IMR-90 (cell line): ENCODE measurements around the gene LEMD1. TPM values are rescaled to one million over a fixed set of nuclear protein-coding genes. Genes with fewer than 3 reads are reported as not detected.

Source experiments
- ATAC-seq: fragments of 200-7000 bp; cut with Tn5 transposase; 2 replicates; pipeline ENCODE4 v1.9.1; 2020; ENCODE audit warnings: low read depth, mild to moderate bottlenecking, moderate library complexity
- BruUV-seq: library from RNA; stranded (reverse); fragments of 400-500 nt; replicated peaks from 2 replicates; lab custom pipeline; 2021; lab: Mats Ljungman, UMichigan
- CTCF ChIA-PET: fragments of 300-600 bp; formaldehyde crosslinking; extraction: SDS; loops from one replicate; lab custom pipeline; 2021; ENCODE audit warnings: antibody characterized with exemption; lab: Yijun Ruan, JAX
- POLR2A ChIA-PET: fragments of 300-600 bp; sonication (Branson Sonifier 250); formaldehyde crosslinking; loops from one replicate; lab custom pipeline; 2022; ENCODE audit warnings: antibody characterized with exemption; ENCODE audit not compliant: unreplicated experiment; lab: Charles Lee
- DNase-seq: peaks from one replicate; pipeline ENCODE4 v3.0.0; 2013
- H2AFZ ChIP-seq: replicated peaks from 2 replicates; pipeline ENCODE3; 2013; ENCODE audit warnings: low read length, mild to moderate bottlenecking; ENCODE audit not compliant: poor library complexity
- H2AK5ac ChIP-seq: 2 replicates; pipeline ENCODE4 v1.6.1; 2013; ENCODE audit warnings: low read depth, low read length, inconsistent platforms
- H2AK9ac ChIP-seq: replicated peaks from 2 replicates; pipeline ENCODE3; 2013; ENCODE audit warnings: mild to moderate bottlenecking, low read depth, low read length, moderate library complexity; ENCODE audit not compliant: poor library complexity
- H2BK120ac ChIP-seq: 2 replicates; pipeline ENCODE4 v1.6.1; 2013; ENCODE audit warnings: low read depth, low read length, inconsistent platforms
- H2BK15ac ChIP-seq: 3 replicates; pipeline ENCODE4 v1.6.1; 2013; ENCODE audit warnings: low read depth, low read length, inconsistent platforms
- H2BK20ac ChIP-seq: 2 replicates; pipeline ENCODE4 v1.6.1; 2013; ENCODE audit warnings: low read depth, mild to moderate bottlenecking, inconsistent platforms, low read length, moderate library complexity
- H2BK5ac ChIP-seq: 2 replicates; pipeline ENCODE4 v1.6.1; 2013; ENCODE audit warnings: mild to moderate bottlenecking, low read depth, low read length, inconsistent platforms; ENCODE audit not compliant: poor library complexity, severe bottlenecking
- H3K14ac ChIP-seq: replicated peaks from 2 replicates; pipeline ENCODE4 v1.6.1; 2013; ENCODE audit warnings: low read depth, low read length, inconsistent platforms
- H3K18ac ChIP-seq: 2 replicates; pipeline ENCODE4 v1.6.1; 2013; ENCODE audit warnings: low read depth, low read length, control low read depth
- H3K23ac ChIP-seq: 2 replicates; pipeline ENCODE4 v1.6.1; 2013; ENCODE audit warnings: low read depth, low read length, inconsistent platforms
- H3K27ac ChIP-seq: 2 replicates; pipeline ENCODE4 v1.5.1; 2013; ENCODE audit warnings: mild to moderate bottlenecking, control low read depth, low read length; ENCODE audit not compliant: insufficient read depth
- H3K27me3 ChIP-seq: 2 replicates; pipeline ENCODE4 v1.6.1; 2013; ENCODE audit warnings: low read length; ENCODE audit not compliant: control insufficient read depth, insufficient read depth
- H3K36me3 ChIP-seq: 2 replicates; pipeline ENCODE4 v1.6.1; 2013; ENCODE audit warnings: low read length, mixed read lengths; ENCODE audit not compliant: control insufficient read depth, insufficient read depth
- H3K4ac ChIP-seq: 2 replicates; pipeline ENCODE4 v1.6.1; 2013; ENCODE audit warnings: low read depth, low read length, inconsistent platforms
- H3K4me1 ChIP-seq: 2 replicates; pipeline ENCODE4 v1.6.1; 2013; ENCODE audit warnings: low read length, mixed read lengths; ENCODE audit not compliant: control insufficient read depth, insufficient read depth
- H3K4me2 ChIP-seq: 2 replicates; pipeline ENCODE4 v1.6.1; 2013; ENCODE audit warnings: low read depth, mild to moderate bottlenecking, control low read depth, low read length, moderate library complexity
- H3K4me3 ChIP-seq: 2 replicates; pipeline ENCODE4 v1.5.1; 2013; ENCODE audit warnings: low read depth, mild to moderate bottlenecking, control low read depth, low read length, moderate library complexity; ENCODE audit not compliant: insufficient read depth
- H3K56ac ChIP-seq: 2 replicates; pipeline ENCODE4 v1.6.1; 2013; ENCODE audit warnings: low read length, inconsistent platforms; ENCODE audit not compliant: insufficient read depth; ENCODE audit errors: extremely low read depth
- H3K79me1 ChIP-seq, 2 experiments: 2 replicates each; pipeline ENCODE4 v1.6.1; 2013; ENCODE audit warnings: low read length in 2 of 2, inconsistent platforms in 1 of 2, low read depth in 1 of 2
- H3K9ac ChIP-seq: 2 replicates; pipeline ENCODE4 v1.6.1; 2013; ENCODE audit warnings: low read depth, low read length, control low read depth
- H3K9me1 ChIP-seq: 2 replicates; pipeline ENCODE4 v1.6.1; 2013; ENCODE audit warnings: low read length, inconsistent platforms; ENCODE audit not compliant: insufficient read depth
- H3K9me3 ChIP-seq: 2 replicates; pipeline ENCODE4 v1.6.1; 2013; ENCODE audit warnings: low read length; ENCODE audit not compliant: control insufficient read depth, insufficient read depth
- H4K20me1 ChIP-seq: 2 replicates; pipeline ENCODE4 v1.6.1; 2013; ENCODE audit warnings: low read length, inconsistent platforms; ENCODE audit not compliant: insufficient read depth
- H4K5ac ChIP-seq: 2 replicates; pipeline ENCODE4 v1.6.1; 2013; ENCODE audit warnings: mild to moderate bottlenecking, low read depth, low read length, control low read depth
- H4K8ac ChIP-seq, 2 experiments: 2 replicates each; pipeline ENCODE4 v1.6.1; 2013; ENCODE audit warnings: low read depth in 2 of 2, low read length in 2 of 2, control low read depth in 1 of 2, inconsistent platforms in 1 of 2
- H4K91ac ChIP-seq: 2 replicates; pipeline ENCODE4 v1.6.1; 2013; ENCODE audit warnings: low read depth, low read length, inconsistent platforms; ENCODE audit not compliant: insufficient read depth
- BHLHE40 ChIP-seq: fragments of 150-350 bp; IDR thresholded peaks from 2 replicates; pipeline ENCODE4 v1.6.1; 2016; ENCODE audit warnings: mild to moderate bottlenecking, low read depth, low read length
- CEBPB ChIP-seq: IDR thresholded peaks from 2 replicates; pipeline ENCODE4 v1.6.1; 2012; ENCODE audit warnings: low read depth, low read length, improper control_type of control experiment
- CHD1 ChIP-seq: IDR thresholded peaks from 2 replicates; pipeline ENCODE4 v1.6.1; 2012; ENCODE audit warnings: low read depth, low read length, improper control_type of control experiment
- CTCF ChIP-seq: conservative IDR thresholded peaks from 2 replicates; pipeline ENCODE4 v1.5.1; 2012; ENCODE audit warnings: mild to moderate bottlenecking, low read depth, low read length, improper control_type of control experiment
- ELK1 ChIP-seq: fragments of 150-350 bp; IDR thresholded peaks from 2 replicates; pipeline ENCODE4 v1.6.1; 2016; ENCODE audit warnings: low read depth, mild to moderate bottlenecking, low read length, moderate library complexity, borderline replicate concordance
- FOS ChIP-seq: fragments of 150-350 bp; IDR thresholded peaks from 2 replicates; pipeline ENCODE4 v1.6.1; 2016; ENCODE audit warnings: low read depth, low read length
- MAFK ChIP-seq: IDR thresholded peaks from 2 replicates; pipeline ENCODE4 v1.6.1; 2012; ENCODE audit warnings: low read depth, low read length, improper control_type of control experiment
- MAZ ChIP-seq: IDR thresholded peaks from 2 replicates; pipeline ENCODE4 v1.6.1; 2012; ENCODE audit warnings: low read depth, mild to moderate bottlenecking, low read length, improper control_type of control experiment, moderate library complexity, borderline replicate concordance
- MXI1 ChIP-seq: IDR thresholded peaks from 2 replicates; pipeline ENCODE4 v1.6.1; 2012; ENCODE audit warnings: low read depth, mild to moderate bottlenecking, low read length, moderate library complexity, borderline replicate concordance
- NFE2L2 ChIP-seq: fragments of 150-350 bp; IDR thresholded peaks from 2 replicates; pipeline ENCODE4 v1.6.1; 2016; ENCODE audit warnings: low read depth, mild to moderate bottlenecking, low read length
- POLR2A ChIP-seq: IDR thresholded peaks from 2 replicates; pipeline ENCODE4 v1.6.1; 2012; ENCODE audit warnings: mild to moderate bottlenecking, low read depth, low read length
- RAD21 ChIP-seq: IDR thresholded peaks from 2 replicates; pipeline ENCODE4 v1.6.1; 2012; ENCODE audit warnings: low read length, improper control_type of control experiment
- RCOR1 ChIP-seq: IDR thresholded peaks from 2 replicates; pipeline ENCODE4 v1.6.1; 2012; ENCODE audit warnings: mild to moderate bottlenecking, low read length, improper control_type of control experiment; ENCODE audit not compliant: insufficient replicate concordance
- RFX5 ChIP-seq: IDR thresholded peaks from 2 replicates; pipeline ENCODE4 v1.8.0; 2012; ENCODE audit warnings: low read depth, mild to moderate bottlenecking, low read length, moderate library complexity
- SMC3 ChIP-seq: fragments of 150-350 bp; IDR thresholded peaks from 2 replicates; pipeline ENCODE4 v1.6.1; 2016; ENCODE audit warnings: low read depth, mild to moderate bottlenecking, antibody characterized with exemption, low read length, moderate library complexity
- USF2 ChIP-seq: fragments of 150-350 bp; IDR thresholded peaks from 2 replicates; pipeline ENCODE4 v1.6.1; 2017; ENCODE audit warnings: mild to moderate bottlenecking, antibody characterized with exemption, low read length, low read depth
- WGBS, 2 experiments: methylation state at CpG; one replicate each; pipeline versions ENCODE4 v1.1.5 to v1.1.7; 2013; ENCODE audit warnings: missing lambda C conversion rate in 2 of 2; ENCODE audit not compliant: insufficient read length in 1 of 2; ENCODE audit errors: extremely low coverage in 2 of 2; 5-methylcytosine and 5-hydroxymethylcytosine counted together
- dilution Hi-C: fragments of 300-500 bp; cut with HindIII; formaldehyde crosslinking; loops from one replicate; pipeline ENCODE4 v1.14.3; 2018; ENCODE audit warnings: low sequenced_read_pairs; ENCODE audit not compliant: unreplicated experiment
- in situ Hi-C: fragments of 300-500 bp; cut with MboI; formaldehyde crosslinking; loops from 3 replicates; pipeline ENCODE4 v1.14.3; 2019; ENCODE audit warnings: low sequenced_read_pairs, inconsistent platforms, mixed read lengths
- intact Hi-C: fragments of 100-400 bp; cut with micrococcal nuclease; formaldehyde crosslinking; loops from 2 replicates; pipeline ENCODE4 v1.10.0; 2022
- polyA plus RNA-seq, 3 experiments: library from polyadenylated mRNA; depleted of rRNA; stranded (reverse); fragments of >200 nt; gene quantifications; 2 replicates each; pipeline ENCODE4 v1.2.3, GENCODE V29; 2012; ENCODE audit warnings: low replicate concordance in 1 of 3
- total RNA-seq: library from RNA; depleted of rRNA; stranded (reverse); fragments of >200 nt; gene quantifications from 2 replicates; pipeline ENCODE4 v1.2.3, GENCODE V29; 2012

The LEMD1 gene
- total and polyA plus RNA-seq, 2 of the 4 experiments (the other 2 are of a cell fraction): not detected

GRCh38 chr1:205381305-205381704 lies 40.6 kb downstream of the LEMD1 start:
- ChIA-PET CTCF (no interaction called here), POLR2A (no interaction called here)
- no peaks in the 10 kb centered on the region for H4K20me1 ChIP-seq
- 0 out of 2 replicates have a peak, but pooled peaks cover 5% of the 10 kb centered on the region for H3K9me1 ChIP-seq
- DNase-seq (no peak), ATAC-seq (no peak)
- H3K4me3 ChIP-seq: no peak overlapping the region
- no TSS peak for BruUV-seq
- no peak overlapping the region for H2BK5ac ChIP-seq
- no peak overlapping the region for H3K9ac ChIP-seq
- H3K27ac ChIP-seq: no peak overlapping the region
- WGBS, 2 experiments: 100% methylated on average over 1 of the region's 6 CpGs; no CpG with 5 or more reads in 1 of the 2 experiments
- no peak overlapping the region for H2AFZ ChIP-seq
- no peak overlapping the region for H4K91ac ChIP-seq
- dilution Hi-C loops (no loop called here), intact Hi-C loops (no loop called here), in situ Hi-C loops (no loop called here)
- no peak overlapping the region for H3K14ac ChIP-seq
- no peak overlapping the region for H3K4ac ChIP-seq
- no peak overlapping the region for H2BK20ac ChIP-seq
- no peak overlapping the region for H2BK15ac ChIP-seq
- H3K23ac ChIP-seq: no peak overlapping the region
- no peak overlapping the region for H4K5ac ChIP-seq
- H3K36me3 ChIP-seq: no peaks in the 10 kb centered on the region
- peaks cover 23% of the 10 kb centered on the region for H3K27me3 ChIP-seq
- no peak overlapping the region for H4K8ac ChIP-seq
- no peak for TF ChIP-seq SMC3
- TF ChIP-seq CEBPB: no peak
- no peak for TF ChIP-seq RAD21
- TF ChIP-seq MXI1: no peak
- TF ChIP-seq RCOR1: no peak
- TF ChIP-seq USF2: no peak
- no peak for TF ChIP-seq FOS
- no peak for TF ChIP-seq MAFK
- TF ChIP-seq CHD1: no peak
- TF ChIP-seq ELK1: no peak
- TF ChIP-seq CTCF: no peak
- no peak for TF ChIP-seq MAZ
- no peak for TF ChIP-seq BHLHE40
- TF ChIP-seq RFX5: no peak
- no peak for TF ChIP-seq POLR2A
- no peak for TF ChIP-seq NFE2L2
- H3K79me1 ChIP-seq: no peaks in the 10 kb centered on the region
- H3K4me2 ChIP-seq: no peak overlapping the region
- H3K4me1 ChIP-seq: no peaks in the 10 kb centered on the region
- no peak overlapping the region for H2AK5ac ChIP-seq
- no peak overlapping the region for H2BK120ac ChIP-seq
- no peaks in the 10 kb centered on the region for H3K9me3 ChIP-seq
- no peak overlapping the region for H3K56ac ChIP-seq
- no peak overlapping the region for H2AK9ac ChIP-seq
- no peak overlapping the region for H3K18ac ChIP-seq
